ENCODE data around the gene KIFC3.
"Not testable (repeated sequence)": the region's sequence is repeated elsewhere in the genome, so short reads cannot be mapped to it uniquely, and the experiment has no call there.

DNA sequence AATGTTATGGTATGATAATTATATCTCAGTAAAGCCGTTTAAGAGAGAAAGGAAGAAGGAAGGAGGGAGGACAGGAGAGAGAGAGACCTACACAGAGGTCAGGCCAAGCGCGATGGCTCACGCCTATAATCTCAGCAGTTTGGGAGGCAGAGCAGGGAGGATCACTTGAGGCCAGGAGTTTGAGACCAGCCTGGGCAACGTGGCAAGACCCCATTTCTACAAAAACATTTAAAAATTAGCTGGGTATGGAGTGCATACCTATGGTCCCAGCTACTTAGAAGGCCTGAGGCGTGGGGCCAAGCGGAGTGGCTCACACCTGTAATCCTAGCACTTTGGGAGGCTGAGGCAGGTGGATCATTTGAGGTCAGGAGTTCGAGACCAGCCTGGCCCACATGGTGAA lies 9.0 kb upstream of the KIFC3 start:
- TF ChIP-seq, protein P1, sequence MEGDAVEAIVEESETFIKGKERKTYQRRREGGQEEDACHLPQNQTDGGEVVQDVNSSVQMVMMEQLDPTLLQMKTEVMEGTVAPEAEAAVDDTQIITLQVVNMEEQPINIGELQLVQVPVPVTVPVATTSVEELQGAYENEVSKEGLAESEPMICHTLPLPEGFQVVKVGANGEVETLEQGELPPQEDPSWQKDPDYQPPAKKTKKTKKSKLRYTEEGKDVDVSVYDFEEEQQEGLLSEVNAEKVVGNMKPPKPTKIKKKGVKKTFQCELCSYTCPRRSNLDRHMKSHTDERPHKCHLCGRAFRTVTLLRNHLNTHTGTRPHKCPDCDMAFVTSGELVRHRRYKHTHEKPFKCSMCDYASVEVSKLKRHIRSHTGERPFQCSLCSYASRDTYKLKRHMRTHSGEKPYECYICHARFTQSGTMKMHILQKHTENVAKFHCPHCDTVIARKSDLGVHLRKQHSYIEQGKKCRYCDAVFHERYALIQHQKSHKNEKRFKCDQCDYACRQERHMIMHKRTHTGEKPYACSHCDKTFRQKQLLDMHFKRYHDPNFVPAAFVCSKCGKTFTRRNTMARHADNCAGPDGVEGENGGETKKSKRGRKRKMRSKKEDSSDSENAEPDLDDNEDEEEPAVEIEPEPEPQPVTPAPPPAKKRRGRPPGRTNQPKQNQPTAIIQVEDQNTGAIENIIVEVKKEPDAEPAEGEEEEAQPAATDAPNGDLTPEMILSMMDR (IDR thresholded peaks at IDR 0.05): not testable (repeated sequence)
- not testable (repeated sequence) for TF ChIP-seq POLR2A (IDR thresholded peaks at IDR 0.05); POLR2AphosphoS5 (IDR thresholded peaks at IDR 0.05; ENCODE audit: insufficient read depth in 1 of 2, low read depth in 1 of 2)

All from vagina (tissue), 2 donors.